Measurements from ENCODE around the gene RELN.
A peak's percentile ranks its signal among the peaks of the same experiment; 100 is the strongest.

RELN gene

GRCh38 chr7:103446049-103446520, 543.4 kb downstream of the RELN start, which contains the start of gene SLC26A5:
Gene SLC26A5 (minus strand): TSS chr7:103446207. CDS start chr7:103421514, 24,693 bp downstream.
- ATAC-seq, result peak; percentile 30

More at GRCh38 chr7:103446049-103446520, 543.4 kb downstream of the RELN start, which contains the start of gene SLC26A5:
- no peak for TF ChIP-seq BACH2 (CRISPR knock-in tag; IDR thresholded peaks at IDR 0.05; ENCODE audit: borderline replicate concordance)
- no peak for TF ChIP-seq ZFP3 (CRISPR knock-in tag; IDR thresholded peaks at IDR 0.05)
- no peak for TF ChIP-seq OSR1 (CRISPR knock-in tag; IDR thresholded peaks at IDR 0.05)
- no peak for TF ChIP-seq GLIS3 (CRISPR knock-in tag; IDR thresholded peaks at IDR 0.05)
- no peak for TF ChIP-seq CSRNP3 (CRISPR knock-in tag; IDR thresholded peaks at IDR 0.05)
- no peak for TF ChIP-seq CSDC2 (CRISPR knock-in tag; IDR thresholded peaks at IDR 0.05)
- no peak for TF ChIP-seq TSHZ2 (CRISPR knock-in tag; IDR thresholded peaks at IDR 0.05)
- no peak for TF ChIP-seq CREB5 (CRISPR knock-in tag; IDR thresholded peaks at IDR 0.05; ENCODE audit: low read depth)
- no peak for TF ChIP-seq ZFP30 (CRISPR knock-in tag; IDR thresholded peaks at IDR 0.05)
- no peak for TF ChIP-seq ESRRG (CRISPR knock-in tag; IDR thresholded peaks at IDR 0.05)
- TF ChIP-seq ZC3H10 (CRISPR knock-in tag; IDR thresholded peaks at IDR 0.05), result no peak
- no peak for TF ChIP-seq ZNF70 (CRISPR knock-in tag; IDR thresholded peaks at IDR 0.05)
- TF ChIP-seq PATZ1 (CRISPR knock-in tag; IDR thresholded peaks at IDR 0.05; ENCODE audit: borderline replicate concordance), result no peak
- TF ChIP-seq TOX (CRISPR knock-in tag; IDR thresholded peaks at IDR 0.05; ENCODE audit: borderline replicate concordance), result no peak
- no peak for TF ChIP-seq ARNTL (CRISPR knock-in tag; IDR thresholded peaks at IDR 0.05; ENCODE audit: borderline replicate concordance, low read depth)
- TF ChIP-seq POU6F1 (CRISPR knock-in tag; IDR thresholded peaks at IDR 0.05; ENCODE audit: borderline replicate concordance, low read depth), result no peak
- no peak for TF ChIP-seq ISL1 (CRISPR knock-in tag; IDR thresholded peaks at IDR 0.05)
- TF ChIP-seq RARB (CRISPR knock-in tag; IDR thresholded peaks at IDR 0.05), result no peak

Data from SK-N-SH treated with all-trans-retinoic acid at 6 μM for 48 hours (cell line).